ENCODE data around the gene NME1. TPM values are rescaled to one million over a fixed set of nuclear protein-coding genes. Genes with fewer than 3 reads are reported as not detected.
"Not testable (repeated sequence)": the region's sequence is repeated elsewhere in the genome, so short reads cannot be mapped to it uniquely, and the experiment has no call there.

The NME1 gene
- 100 to 1,000 TPM; 142 to 171 TPM for polyA plus RNA-seq

- H3K4me3 ChIP-seq (ENCODE audit: low read depth in 1 of 2, low read length in 2 of 2), result peak within 1 kb of the TSS; percentile 57 to 62
Observed at GRCh38 chr17:51153210-51154072, at the start of gene NME1. NME1 (plus strand) TSS chr17:51153559; CDS start chr17:51155655, 2,096 bp downstream.

DNA sequence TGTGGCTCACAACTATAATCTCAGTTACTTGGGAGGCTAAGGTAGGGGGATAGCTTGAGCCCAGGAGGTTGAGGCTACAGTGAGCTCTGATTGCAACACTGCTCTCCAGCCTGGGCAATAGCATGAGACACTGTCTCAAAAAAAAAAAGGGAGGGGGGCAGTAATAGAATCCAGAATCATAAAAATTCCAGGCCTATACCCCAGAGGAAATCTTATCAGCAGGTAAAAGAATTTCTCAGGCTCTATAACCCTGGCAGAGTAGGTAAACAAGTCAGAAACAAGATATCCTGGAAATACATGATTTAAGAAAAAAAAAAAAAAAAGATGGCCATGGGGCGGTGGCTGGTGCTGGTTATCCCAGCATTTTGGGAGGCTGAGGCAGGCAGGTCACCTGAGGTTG is 45.6 kb upstream of the NME1 start:
- no peak overlapping the region for H3K27ac ChIP-seq (ENCODE audit: low read depth in 2 of 2, low read length in 1 of 2)
- H3K9me3 ChIP-seq (ENCODE audit: control insufficient read depth in 2 of 2, insufficient read depth in 1 of 2, low read depth in 1 of 2, low read length in 1 of 2), result no peaks in the 10 kb centered on the region
- 75 to 100% methylated on average over 1 of the region's 1 CpG for WGBS, 2 donors
- no peaks in the 10 kb centered on the region for H3K36me3 ChIP-seq (ENCODE audit: control insufficient read depth in 2 of 2, insufficient read depth in 2 of 2, low read length in 1 of 2)
- no peak overlapping the region for H3K4me3 ChIP-seq (ENCODE audit: low read depth in 1 of 2, low read length in 2 of 2)
- H3K4me1 ChIP-seq (ENCODE audit: control insufficient read depth in 2 of 2, insufficient read depth in 2 of 2, low read length in 1 of 2), result no peaks in the 10 kb centered on the region
- H3K27me3 ChIP-seq (ENCODE audit: control insufficient read depth in 1 of 2, insufficient read depth in 2 of 2, low read length in 2 of 2), result no peaks in the 10 kb centered on the region

More at GRCh38 chr17:51153210-51154072, at the start of gene NME1:
- H3K36me3 ChIP-seq (ENCODE audit: control insufficient read depth in 2 of 2, insufficient read depth in 2 of 2, low read length in 1 of 2), result no peaks in the 10 kb centered on the region
- WGBS, 2 donors, result 0% methylated on average over 60 of the region's 60 CpGs
- no peaks in the 10 kb centered on the region for H3K9me3 ChIP-seq (ENCODE audit: control insufficient read depth in 2 of 2, insufficient read depth in 1 of 2, low read depth in 1 of 2, low read length in 1 of 2)
- peak within 1 kb of the TSS; percentile 78 to 81 for H3K27ac ChIP-seq (ENCODE audit: low read depth in 2 of 2, low read length in 1 of 2)
- no peaks in the 10 kb centered on the region for H3K4me1 ChIP-seq (ENCODE audit: control insufficient read depth in 2 of 2, insufficient read depth in 2 of 2, low read length in 1 of 2)
- no peaks in the 10 kb centered on the region for H3K27me3 ChIP-seq (ENCODE audit: control insufficient read depth in 1 of 2, insufficient read depth in 2 of 2, low read length in 2 of 2)

DNA sequence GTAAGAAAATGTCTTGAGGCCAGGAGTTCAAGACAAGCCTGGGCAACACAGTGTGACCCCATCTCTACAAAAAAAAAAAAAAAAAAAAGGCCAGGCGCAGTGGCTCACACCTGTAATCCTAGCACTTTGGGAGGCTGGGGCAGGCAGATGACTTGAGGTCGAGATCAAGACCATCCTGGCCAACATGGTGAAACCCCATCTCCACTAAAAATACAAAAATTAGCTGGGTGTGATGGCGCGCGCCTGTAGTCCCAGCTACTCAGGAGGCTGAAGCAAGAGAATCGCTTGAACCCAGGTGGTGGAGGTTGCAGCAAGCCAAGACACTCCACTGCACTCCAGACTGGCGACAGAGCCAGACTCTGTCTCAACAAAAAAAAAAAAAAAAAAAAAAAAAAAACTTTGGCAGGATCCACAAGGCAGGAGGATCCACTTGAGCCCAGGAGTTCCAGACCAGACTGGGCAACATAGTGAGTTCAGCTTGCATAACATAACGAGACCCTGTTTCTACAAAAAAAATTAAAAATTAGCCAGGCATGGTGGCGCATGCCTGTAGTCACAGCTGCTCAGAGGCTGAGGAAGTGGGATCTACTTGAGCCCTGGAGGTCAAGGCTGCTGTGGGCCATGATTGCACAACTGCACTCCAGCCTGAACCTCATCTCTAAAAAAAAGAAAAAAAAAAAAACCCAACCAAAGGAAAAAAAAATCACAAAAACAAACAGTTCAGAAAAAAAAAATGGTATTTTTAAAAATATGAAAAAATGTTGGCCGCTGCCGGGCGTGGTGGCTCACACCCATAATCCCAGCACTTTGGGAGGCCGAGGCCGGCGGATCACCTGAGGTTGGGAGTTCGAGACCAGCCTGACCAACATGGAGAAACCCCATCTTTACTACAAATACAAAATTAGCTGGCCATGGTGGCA is 40.8 kb upstream of the NME1 start:
- H3K4me1 ChIP-seq (ENCODE audit: control insufficient read depth in 2 of 2, insufficient read depth in 2 of 2, low read length in 1 of 2); H3K27me3 ChIP-seq (ENCODE audit: control insufficient read depth in 1 of 2, insufficient read depth in 2 of 2, low read length in 2 of 2); H3K9me3 ChIP-seq (ENCODE audit: control insufficient read depth in 2 of 2, insufficient read depth in 1 of 2, low read depth in 1 of 2, low read length in 1 of 2); H3K36me3 ChIP-seq (ENCODE audit: control insufficient read depth in 2 of 2, insufficient read depth in 2 of 2, low read length in 1 of 2); H3K4me3 ChIP-seq (ENCODE audit: low read depth in 1 of 2, low read length in 2 of 2): not testable (repeated sequence)
- H3K27ac ChIP-seq (ENCODE audit: low read depth in 2 of 2, low read length in 1 of 2), result peak overlapping the region in 1 of 2 donors; percentile 7
- 82 to 87% methylated on average over 16 of the region's 16 CpGs for WGBS, 2 donors

GRCh38 chr17:51115179-51115578 is 38.2 kb upstream of the NME1 start:
- Histone ChIP-seq H3K36me3 (ENCODE audit: control insufficient read depth in 2 of 2, insufficient read depth in 2 of 2, low read length in 1 of 2) (no peaks in the 10 kb centered on the region), H3K4me1 (ENCODE audit: control insufficient read depth in 2 of 2, insufficient read depth in 2 of 2, low read length in 1 of 2) (no peaks in the 10 kb centered on the region), H3K4me3 (ENCODE audit: low read depth in 1 of 2, low read length in 2 of 2) (no peak overlapping the region), H3K27ac (ENCODE audit: low read depth in 2 of 2, low read length in 1 of 2) (no peak overlapping the region), H3K27me3 (ENCODE audit: control insufficient read depth in 1 of 2, insufficient read depth in 2 of 2, low read length in 2 of 2) (no peaks in the 10 kb centered on the region), H3K9me3 (ENCODE audit: control insufficient read depth in 2 of 2, insufficient read depth in 1 of 2, low read depth in 1 of 2, low read length in 1 of 2) (no peaks in the 10 kb centered on the region)
- 83 to 87% methylated on average over 4 of the region's 4 CpGs for WGBS, 2 donors

- H3K27me3 ChIP-seq (ENCODE audit: control insufficient read depth in 1 of 2, insufficient read depth in 2 of 2, low read length in 2 of 2), result no peaks in the 10 kb centered on the region
- WGBS, 2 donors, result 37 to 40% methylated on average over 14 of the region's 14 CpGs
- H3K4me3 ChIP-seq (ENCODE audit: low read depth in 1 of 2, low read length in 2 of 2), result peak overlapping the region in 1 of 2 donors; percentile 83
- H3K9me3 ChIP-seq (ENCODE audit: control insufficient read depth in 2 of 2, insufficient read depth in 1 of 2, low read depth in 1 of 2, low read length in 1 of 2), result no peaks in the 10 kb centered on the region
- H3K4me1 ChIP-seq (ENCODE audit: control insufficient read depth in 2 of 2, insufficient read depth in 2 of 2, low read length in 1 of 2), result no peaks in the 10 kb centered on the region
- no peak overlapping the region for H3K27ac ChIP-seq (ENCODE audit: low read depth in 2 of 2, low read length in 1 of 2)
- H3K36me3 ChIP-seq (ENCODE audit: control insufficient read depth in 2 of 2, insufficient read depth in 2 of 2, low read length in 1 of 2), result no peaks in the 10 kb centered on the region
Observed at GRCh38 chr17:51118330-51119195, 34.8 kb upstream of the NME1 start.

GRCh38 chr17:51119415-51120356 is 33.7 kb upstream of the NME1 start:
- H3K27ac ChIP-seq (ENCODE audit: low read depth in 2 of 2, low read length in 1 of 2), result peak overlapping the region; percentile 98 to 99
- H3K27me3 ChIP-seq (ENCODE audit: control insufficient read depth in 1 of 2, insufficient read depth in 2 of 2, low read length in 2 of 2), result no peaks in the 10 kb centered on the region
- H3K4me3 ChIP-seq (ENCODE audit: low read depth in 1 of 2, low read length in 2 of 2), result peak overlapping the region; percentile 83 to 95
- H3K9me3 ChIP-seq (ENCODE audit: control insufficient read depth in 2 of 2, insufficient read depth in 1 of 2, low read depth in 1 of 2, low read length in 1 of 2), result no peaks in the 10 kb centered on the region
- H3K36me3 ChIP-seq (ENCODE audit: control insufficient read depth in 2 of 2, insufficient read depth in 2 of 2, low read length in 1 of 2), result no peaks in the 10 kb centered on the region
- WGBS, 2 donors, result 1% methylated on average over 35 to 49 of the region's 49 CpGs
- H3K4me1 ChIP-seq (ENCODE audit: control insufficient read depth in 2 of 2, insufficient read depth in 2 of 2, low read length in 1 of 2), result no peaks in the 10 kb centered on the region

GRCh38 chr17:51120357-51120738 is 33.0 kb upstream of the NME1 start:
- no peaks in the 10 kb centered on the region for H3K9me3 ChIP-seq (ENCODE audit: control insufficient read depth in 2 of 2, insufficient read depth in 1 of 2, low read depth in 1 of 2, low read length in 1 of 2)
- peak overlapping the region; percentile 98 to 99 for H3K27ac ChIP-seq (ENCODE audit: low read depth in 2 of 2, low read length in 1 of 2)
- no peaks in the 10 kb centered on the region for H3K36me3 ChIP-seq (ENCODE audit: control insufficient read depth in 2 of 2, insufficient read depth in 2 of 2, low read length in 1 of 2)
- 0% methylated on average over 41 to 42 of the region's 42 CpGs for WGBS, 2 donors
- H3K4me3 ChIP-seq (ENCODE audit: low read depth in 1 of 2, low read length in 2 of 2), result peak overlapping the region; percentile 83 to 95
- no peaks in the 10 kb centered on the region for H3K4me1 ChIP-seq (ENCODE audit: control insufficient read depth in 2 of 2, insufficient read depth in 2 of 2, low read length in 1 of 2)
- no peaks in the 10 kb centered on the region for H3K27me3 ChIP-seq (ENCODE audit: control insufficient read depth in 1 of 2, insufficient read depth in 2 of 2, low read length in 2 of 2)

GRCh38 chr17:51120739-51121619 is 32.4 kb upstream of the NME1 start, which contains the start of gene SPAG9:
SPAG9 (minus strand) TSS chr17:51120868; CDS start chr17:51120656, 212 bp downstream.
- Histone ChIP-seq H3K27me3 (ENCODE audit: control insufficient read depth in 1 of 2, insufficient read depth in 2 of 2, low read length in 2 of 2) (no peaks in the 10 kb centered on the region), H3K9me3 (ENCODE audit: control insufficient read depth in 2 of 2, insufficient read depth in 1 of 2, low read depth in 1 of 2, low read length in 1 of 2) (no peaks in the 10 kb centered on the region), H3K27ac (ENCODE audit: low read depth in 2 of 2, low read length in 1 of 2) (peak within 1 kb of the TSS; percentile 99), H3K36me3 (ENCODE audit: control insufficient read depth in 2 of 2, insufficient read depth in 2 of 2, low read length in 1 of 2) (no peaks in the 10 kb centered on the region), H3K4me1 (ENCODE audit: control insufficient read depth in 2 of 2, insufficient read depth in 2 of 2, low read length in 1 of 2) (no peaks in the 10 kb centered on the region), H3K4me3 (ENCODE audit: low read depth in 1 of 2, low read length in 2 of 2) (peak within 1 kb of the TSS; percentile 83 to 95)
- 1% methylated on average over 43 to 68 of the region's 68 CpGs for WGBS, 2 donors

All from esophagus (tissue), 2 donors.